Peyer's patch (tissue), 4 donors: Measurements from ENCODE around the gene PGM1. TPM values are rescaled to one million over a fixed set of nuclear protein-coding genes. Genes with fewer than 3 reads are reported as not detected.

Source experiments
- DNase-seq, 3 donors: peaks; one replicate each; pipeline ENCODE4 v3.0.0-alpha.2; 2017 to 2019
- H3K27ac ChIP-seq, 4 donors: fragments of 200-600 bp; sonication (generic); one replicate each; pipeline ENCODE4 v1.5.1; 2016 to 2019
- H3K27me3 ChIP-seq, 2 donors: fragments of 200-600 bp; sonication (generic); one replicate each; pipeline ENCODE4 v1.5.1; 2019
- H3K36me3 ChIP-seq, 3 donors: fragments of 200-600 bp; sonication (generic); one replicate each; pipeline ENCODE4 v1.5.1; 2016 to 2019
- H3K4me1 ChIP-seq, 4 donors: fragments of 200-600 bp; sonication (generic); one replicate each; pipeline ENCODE4 v1.5.1; 2016 to 2019
- H3K4me3 ChIP-seq, 4 donors: fragments of 200-600 bp; sonication (generic); 1 replicate in 3 of 4; 2 replicates in 1 of 4; pipeline ENCODE4 v1.5.1; 2016 to 2019; ENCODE audit warnings: mild to moderate bottlenecking in 1 of 4
- H3K9me3 ChIP-seq, 4 donors: fragments of 200-600 bp; sonication (generic); one replicate each; pipeline ENCODE4 v1.5.1; 2016 to 2019; ENCODE audit warnings: mild to moderate bottlenecking in 1 of 4
- CTCF ChIP-seq, 6 experiments: fragments of 450-650 bp in 4 of 6; fragments of 200-600 bp in 2 of 6; sonication (generic) in 1 of 6; IDR thresholded peaks; one replicate each; pipeline ENCODE4 v1.5.1; 2017 to 2019; ENCODE audit warnings: antibody characterized with exemption in 6 of 6, mild to moderate bottlenecking in 3 of 6, moderate library complexity in 1 of 6
- POLR2A ChIP-seq, 2 donors: fragments of 450-650 bp; IDR thresholded peaks; one replicate each; pipeline ENCODE4 v1.5.1; 2017; ENCODE audit warnings: antibody characterized with exemption in 2 of 2, mild to moderate bottlenecking in 2 of 2, moderate library complexity in 2 of 2
- total RNA-seq, 4 donors: library from RNA; depleted of rRNA; stranded (reverse); fragments of >200 nt; gene quantifications; one replicate each; pipeline ENCODE4 v1.1.0, GENCODE V29; 2016

The PGM1 gene
- total RNA-seq, 4 donors from 2014 or later, result 62.7 to 97.2 (median 75.3) TPM

GRCh38 chr1:63643926-63644325 lies 50.7 kb downstream of the PGM1 start:
- no peak for DNase-seq
- no peaks in the 10 kb centered on the region for H3K27me3 ChIP-seq
- H3K4me1 ChIP-seq, result peaks cover 0 to 27% (median 2%) of the 10 kb centered on the region in 4 donors
- H3K27ac ChIP-seq, result no peak overlapping the region
- no peak for TF ChIP-seq CTCF (IDR thresholded peaks at IDR 0.05)
- TF ChIP-seq POLR2A (IDR thresholded peaks at IDR 0.05), result no peak
- H3K9me3 ChIP-seq, result no peaks in the 10 kb centered on the region
- no peak overlapping the region for H3K4me3 ChIP-seq
- peaks cover 0 to 9% (median 0%) of the 10 kb centered on the region in 3 donors for H3K36me3 ChIP-seq

- Histone ChIP-seq H3K4me3 (no peak overlapping the region), H3K27ac (no peak overlapping the region), H3K27me3 (no peaks in the 10 kb centered on the region), H3K36me3 (peaks cover 0 to 19% (median 0%) of the 10 kb centered on the region in 3 donors), H3K4me1 (peaks cover 0 to 27% (median 2%) of the 10 kb centered on the region in 4 donors), H3K9me3 (no peaks in the 10 kb centered on the region)
- TF ChIP-seq CTCF (IDR thresholded peaks at IDR 0.05) (no peak), POLR2A (IDR thresholded peaks at IDR 0.05) (no peak)
- no peak for DNase-seq
These were observed 52.1 kb downstream of the PGM1 start for GRCh38 chr1:63645317-63645716.

- H3K4me1 ChIP-seq, result peaks cover 0 to 10% (median 0%) of the 10 kb centered on the region in 4 donors
- no peaks in the 10 kb centered on the region for H3K9me3 ChIP-seq
- no peak for DNase-seq
- TF ChIP-seq CTCF (IDR thresholded peaks at IDR 0.05), result no peak
- no peak for TF ChIP-seq POLR2A (IDR thresholded peaks at IDR 0.05)
- H3K27ac ChIP-seq, result no peak overlapping the region
- H3K36me3 ChIP-seq, result peaks cover 0 to 48% (median 0%) of the 10 kb centered on the region in 3 donors
- H3K27me3 ChIP-seq, result no peaks in the 10 kb centered on the region
- H3K4me3 ChIP-seq, result no peak overlapping the region
These were observed 55.5 kb downstream of the PGM1 start for GRCh38 chr1:63648689-63649088.

- no peak overlapping the region for H3K4me3 ChIP-seq
- no peaks in the 10 kb centered on the region for H3K27me3 ChIP-seq
- TF ChIP-seq POLR2A (IDR thresholded peaks at IDR 0.05) (no peak), CTCF (IDR thresholded peaks at IDR 0.05) (no peak)
- H3K27ac ChIP-seq, result no peak overlapping the region
- no peak for DNase-seq
- peaks cover 0 to 65% (median 0%) of the 10 kb centered on the region in 3 donors for H3K36me3 ChIP-seq
- H3K9me3 ChIP-seq, result no peaks in the 10 kb centered on the region
- H3K4me1 ChIP-seq, result no peaks in the 10 kb centered on the region
These were observed 58.0 kb downstream of the PGM1 start for GRCh38 chr1:63651161-63651701.

GRCh38 chr1:63653976-63654375 lies 60.8 kb downstream of the PGM1 start:
- TF ChIP-seq CTCF (IDR thresholded peaks at IDR 0.05) (no peak), POLR2A (IDR thresholded peaks at IDR 0.05) (no peak)
- Histone ChIP-seq H3K4me1 (no peaks in the 10 kb centered on the region), H3K9me3 (no peaks in the 10 kb centered on the region), H3K27ac (no peak overlapping the region), H3K4me3 (no peak overlapping the region), H3K36me3 (peaks cover 0 to 61% (median 0%) of the 10 kb centered on the region in 3 donors), H3K27me3 (no peaks in the 10 kb centered on the region)
- DNase-seq, result no peak
